ENCODE results near the gene UNC13C.

GRCh38 chr15:54256190-54256589 is 277.9 kb downstream of the UNC13C start:
- TF ChIP-seq GATA2 (IDR thresholded peaks at IDR 0.05; ENCODE audit: low read depth, low read length) (no peak), GATA3 (IDR thresholded peaks at IDR 0.05; ENCODE audit: low read depth, low read length) (no peak)

Measured in SH-SY5Y (cell line).